GM12874 (cell line): ENCODE measurements around the gene FHAD1.

Experiments
- CTCF ChIP-seq: IDR thresholded peaks from 2 replicates; pipeline ENCODE4 v1.5.1; 2011; ENCODE audit warnings: low read depth, mild to moderate bottlenecking, control low read depth, low read length, moderate library complexity; ENCODE audit not compliant: insufficient read depth

Gene FHAD1

GRCh38 chr1:15273274-15273673, 26.3 kb downstream of the FHAD1 start:
- no peak for TF ChIP-seq CTCF

GRCh38 chr1:15275921-15276683, 29.1 kb downstream of the FHAD1 start:
- no peak for TF ChIP-seq CTCF

GRCh38 chr1:15276691-15277446, 29.8 kb downstream of the FHAD1 start:
- TF ChIP-seq CTCF = no peak

GRCh38 chr1:15277447-15277838, 30.4 kb downstream of the FHAD1 start:
- TF ChIP-seq CTCF = no peak

- no peak for TF ChIP-seq CTCF
These were observed 30.9 kb downstream of the FHAD1 start for GRCh38 chr1:15277933-15278332.

GRCh38 chr1:15279576-15280230, 32.7 kb downstream of the FHAD1 start:
- no peak for TF ChIP-seq CTCF

- TF ChIP-seq CTCF = no peak
These were observed 33.4 kb downstream of the FHAD1 start for GRCh38 chr1:15280416-15280815.
